ENCODE results near the gene SUFU.
A peak's percentile ranks its signal among the peaks of the same experiment; 100 is the strongest.
"Not testable (repeated sequence)": the region's sequence is repeated elsewhere in the genome, so short reads cannot be mapped to it uniquely, and the experiment has no call there.

The SUFU gene

DNA sequence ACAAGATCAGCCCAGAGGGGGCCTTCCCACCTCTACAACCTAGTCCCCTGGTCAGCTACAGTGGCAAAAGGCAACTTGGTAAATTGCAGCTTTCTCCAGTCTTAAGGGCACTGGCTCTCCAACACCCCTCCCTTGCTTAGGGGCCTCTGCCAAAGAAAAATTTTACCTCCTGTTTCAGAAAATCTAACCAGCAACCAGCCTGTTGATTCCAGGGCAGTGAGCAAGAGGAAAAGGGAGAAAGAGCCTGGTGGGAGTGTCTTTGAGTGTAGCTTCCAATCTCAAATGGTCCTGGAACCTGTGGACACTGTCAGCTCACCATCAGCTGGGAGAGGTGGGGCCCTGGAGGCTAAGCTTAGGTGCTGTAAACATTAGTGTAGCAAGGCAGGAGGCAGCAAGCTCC is 24.1 kb upstream of the SUFU start:
- DNase-seq, result no peak

DNA sequence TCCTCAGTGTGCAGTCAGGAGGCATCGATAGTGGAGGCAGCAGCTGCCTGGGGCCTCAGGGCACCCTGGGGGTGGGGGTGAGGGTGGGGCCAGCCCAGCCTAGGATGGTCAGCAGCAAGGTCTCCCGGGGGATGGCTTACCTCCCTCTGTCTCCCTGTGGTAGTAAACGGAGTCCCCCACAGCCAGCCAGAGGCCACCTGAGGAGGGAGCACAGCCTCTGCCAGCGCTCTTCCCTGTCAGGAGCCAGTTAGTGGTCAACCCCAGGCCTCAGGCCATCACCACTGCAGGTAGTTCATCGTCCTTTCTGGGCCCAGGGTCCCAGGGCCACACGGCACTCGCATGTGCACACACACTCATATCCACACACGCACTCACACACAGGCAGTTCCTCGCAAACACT is 23.4 kb upstream of the SUFU start:
- DNase-seq, result no peak

DNA sequence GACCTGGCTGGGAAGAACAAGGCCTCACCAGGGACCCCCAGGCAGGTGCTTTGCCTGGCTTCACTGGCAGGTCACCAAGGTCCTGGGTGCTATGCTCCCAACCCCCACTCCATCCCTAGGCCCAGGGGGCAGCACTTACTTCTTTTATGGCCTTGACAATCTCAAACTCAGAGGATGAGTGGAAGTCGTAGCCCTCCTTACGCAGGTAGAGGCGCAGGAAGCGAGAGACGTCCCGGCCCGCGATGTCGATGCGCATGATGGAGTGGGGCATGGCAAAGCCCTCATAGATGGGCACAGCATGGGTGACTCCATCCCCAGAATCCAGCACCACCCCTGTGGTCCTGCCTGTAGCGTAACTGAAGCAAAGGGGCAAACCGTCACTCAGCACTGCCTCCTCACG is 19.8 kb upstream of the SUFU start:
- DNase-seq, result no peak

DNA sequence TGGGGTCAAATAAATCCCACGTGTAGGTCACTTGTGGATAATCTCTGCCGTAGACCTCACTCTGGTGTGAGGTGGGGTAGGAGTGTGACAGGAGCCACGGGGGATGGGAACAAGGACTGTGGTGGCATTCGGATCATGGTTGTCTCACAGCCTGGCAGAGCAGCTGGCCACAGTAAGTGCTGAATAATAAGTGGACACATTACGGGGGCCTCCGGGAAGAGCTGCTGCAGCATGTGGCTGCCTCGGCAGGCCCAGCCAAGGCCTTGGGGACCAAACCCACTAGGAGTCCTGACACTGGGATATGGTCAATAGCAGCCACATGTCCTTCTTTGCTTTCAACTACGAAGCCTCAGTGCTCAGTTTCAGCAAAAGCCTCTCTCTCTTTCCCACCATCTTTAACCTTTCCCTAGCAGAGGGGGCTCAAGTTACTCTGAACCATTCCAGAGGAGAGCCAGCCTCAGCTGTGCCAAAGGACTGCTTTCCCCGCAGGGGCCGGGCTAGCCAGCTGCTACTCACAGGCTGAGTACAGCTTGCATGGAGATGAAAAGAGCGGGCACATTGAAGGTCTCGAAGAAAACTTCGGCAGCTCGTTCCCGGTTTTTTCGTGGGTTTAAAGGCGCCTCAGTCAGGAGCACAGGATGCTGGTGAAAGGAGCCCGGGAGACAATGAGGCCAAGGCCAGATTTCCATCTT is 18.5 kb upstream of the SUFU start:
- DNase-seq, result peak in 5 of 56 donors; percentile 7 to 24 (median 17)

DNA sequence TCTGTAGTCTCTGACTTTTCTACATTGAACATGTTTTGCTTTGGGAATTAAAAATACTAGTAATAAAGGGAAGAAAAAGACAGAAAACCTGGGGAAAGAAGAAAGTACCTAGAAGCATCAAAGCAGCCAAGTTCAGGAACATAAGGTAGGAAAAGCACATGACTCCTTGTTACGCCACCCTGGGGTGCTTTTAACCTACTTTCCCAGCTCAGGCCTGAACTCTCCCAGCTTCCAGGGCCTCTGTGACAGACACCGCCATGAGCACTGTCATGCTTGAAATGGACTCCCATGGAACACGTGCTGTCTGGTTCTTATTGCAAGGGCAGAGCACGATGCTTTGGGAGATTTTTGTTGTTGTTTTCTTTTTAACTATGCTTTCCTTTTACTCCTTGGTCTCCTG is 12.6 kb upstream of the SUFU start:
- DNase-seq, result no peak

DNA sequence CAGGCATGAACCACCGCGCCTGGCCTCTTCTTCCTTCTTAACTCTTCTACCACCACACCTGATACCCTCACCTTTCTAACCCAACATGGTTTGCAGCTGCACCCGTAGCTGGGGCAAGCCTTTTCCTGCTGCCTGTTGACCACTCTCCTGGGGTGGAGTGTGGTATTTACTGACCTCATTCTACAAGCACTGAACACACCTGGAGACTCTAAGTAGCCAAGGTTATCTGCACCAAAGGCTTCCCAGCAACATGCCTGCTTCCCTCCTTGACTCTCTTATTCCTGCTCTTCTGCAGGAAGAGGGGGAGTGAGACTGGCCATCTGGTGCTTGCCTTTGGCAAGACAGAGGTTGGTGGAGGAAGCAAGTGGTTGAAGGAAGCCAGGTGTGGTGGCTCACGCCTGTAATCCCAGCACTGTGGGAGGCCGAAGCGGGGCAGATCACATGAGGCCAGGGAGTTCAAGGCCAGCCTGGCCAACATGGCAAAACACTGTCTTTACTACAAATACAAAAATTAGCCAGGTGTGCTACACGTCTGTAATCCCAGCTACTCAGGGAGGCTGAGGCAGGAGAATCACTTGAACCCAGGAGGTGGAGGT is 11.3 kb upstream of the SUFU start:
- DNase-seq, result no peak

DNA sequence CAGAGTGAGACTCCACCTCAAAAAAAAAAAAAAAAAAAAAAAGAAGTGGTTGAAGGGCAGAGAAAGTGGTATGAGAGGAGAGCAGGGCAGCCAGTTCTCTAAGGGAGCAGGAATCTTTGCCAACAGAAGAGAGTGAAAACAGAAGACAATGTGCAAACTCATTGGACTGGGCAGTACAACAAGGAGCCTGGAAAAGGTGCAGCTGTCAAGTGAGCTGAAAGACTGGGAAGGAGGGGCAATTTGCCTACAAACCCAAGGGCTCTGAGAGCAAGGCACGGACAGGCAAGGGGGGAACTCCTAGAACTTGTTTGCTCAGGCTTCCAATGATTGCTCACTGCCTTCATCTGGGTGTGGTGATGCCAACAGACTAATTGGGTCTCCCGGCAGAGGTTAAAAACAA is 10.8 kb upstream of the SUFU start:
- peak in 19 of 56 donors; percentile 8 to 77 (median 36) for DNase-seq

DNA sequence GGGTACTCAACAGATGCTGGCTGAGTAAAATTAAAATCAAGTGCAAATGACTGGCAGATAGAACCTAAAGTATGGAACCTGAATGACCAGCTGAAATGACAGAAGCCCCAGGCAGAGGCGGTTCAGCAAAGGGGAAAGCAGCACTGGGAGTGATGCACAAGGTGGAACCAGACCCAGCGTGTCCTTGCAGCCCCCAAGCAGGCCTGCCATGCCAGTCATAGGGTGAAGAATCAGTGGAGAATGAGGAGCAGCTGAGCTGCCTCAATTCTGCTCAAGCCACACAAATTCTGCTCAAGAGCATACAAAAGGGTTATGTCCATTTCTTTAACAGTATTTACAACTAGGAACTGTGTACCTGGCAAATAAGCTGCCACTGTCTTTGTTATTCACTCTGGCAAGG is 10.0 kb upstream of the SUFU start:
- no peak for DNase-seq

DNA sequence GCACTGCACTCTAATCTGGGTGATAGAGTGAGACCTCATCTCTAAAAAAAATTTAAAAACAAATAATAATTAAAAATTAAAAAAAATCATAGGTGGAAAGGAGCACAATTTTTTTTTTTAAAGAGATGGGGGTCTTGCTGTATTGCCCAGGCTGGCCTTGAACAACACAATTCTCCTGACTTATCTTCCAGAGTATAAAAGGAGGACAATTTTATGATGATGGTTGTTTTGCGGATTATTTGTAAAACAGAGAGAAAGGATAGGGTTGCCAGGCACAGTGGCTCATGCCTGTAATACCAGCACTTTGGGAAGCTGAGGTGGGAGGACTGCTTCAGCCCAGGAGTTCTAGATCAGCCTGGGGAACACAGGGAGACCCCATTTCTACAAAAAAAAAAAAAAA is 6.2 kb upstream of the SUFU start:
- no peak for DNase-seq

DNA sequence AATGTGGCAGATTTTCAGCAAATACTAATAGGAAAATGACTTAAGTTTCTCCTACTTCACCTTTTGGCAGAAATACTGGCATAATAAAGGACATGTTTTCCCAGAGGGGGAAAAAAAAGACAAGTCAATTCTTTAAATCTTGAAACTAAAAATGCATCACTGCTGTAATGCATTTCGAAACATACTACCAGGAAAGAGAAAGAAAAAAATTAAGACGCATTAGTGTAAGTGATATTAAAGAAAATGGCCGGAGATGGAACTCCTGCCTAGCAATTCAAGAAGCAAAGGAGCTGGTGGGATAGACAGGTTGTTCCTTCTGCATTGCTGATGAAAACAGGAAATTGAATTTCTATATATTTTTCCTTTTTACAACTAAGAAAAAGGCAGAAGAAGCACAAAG is 4.4 kb upstream of the SUFU start:
- DNase-seq, result no peak

DNA sequence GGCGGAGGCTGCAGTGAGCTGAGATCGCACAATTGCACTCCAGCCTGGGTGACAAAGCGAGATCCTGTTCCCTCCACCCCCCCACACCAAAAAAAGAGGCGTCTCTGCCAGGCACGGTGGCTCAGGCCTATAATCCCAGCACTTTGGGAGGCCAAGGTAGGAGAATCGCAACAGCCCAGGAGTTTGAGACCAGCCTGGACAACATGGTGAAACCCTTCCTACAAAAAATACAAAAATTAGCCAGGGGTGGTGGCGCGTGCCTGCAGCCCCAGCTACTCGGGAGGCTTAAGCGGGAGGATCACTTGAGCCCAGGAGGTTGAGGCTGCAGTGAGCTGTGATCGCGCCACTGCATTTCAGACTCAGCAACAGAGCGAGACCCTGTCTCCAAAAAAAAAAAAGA is 3.1 kb upstream of the SUFU start:
- DNase-seq, result not testable (repeated sequence)

DNA sequence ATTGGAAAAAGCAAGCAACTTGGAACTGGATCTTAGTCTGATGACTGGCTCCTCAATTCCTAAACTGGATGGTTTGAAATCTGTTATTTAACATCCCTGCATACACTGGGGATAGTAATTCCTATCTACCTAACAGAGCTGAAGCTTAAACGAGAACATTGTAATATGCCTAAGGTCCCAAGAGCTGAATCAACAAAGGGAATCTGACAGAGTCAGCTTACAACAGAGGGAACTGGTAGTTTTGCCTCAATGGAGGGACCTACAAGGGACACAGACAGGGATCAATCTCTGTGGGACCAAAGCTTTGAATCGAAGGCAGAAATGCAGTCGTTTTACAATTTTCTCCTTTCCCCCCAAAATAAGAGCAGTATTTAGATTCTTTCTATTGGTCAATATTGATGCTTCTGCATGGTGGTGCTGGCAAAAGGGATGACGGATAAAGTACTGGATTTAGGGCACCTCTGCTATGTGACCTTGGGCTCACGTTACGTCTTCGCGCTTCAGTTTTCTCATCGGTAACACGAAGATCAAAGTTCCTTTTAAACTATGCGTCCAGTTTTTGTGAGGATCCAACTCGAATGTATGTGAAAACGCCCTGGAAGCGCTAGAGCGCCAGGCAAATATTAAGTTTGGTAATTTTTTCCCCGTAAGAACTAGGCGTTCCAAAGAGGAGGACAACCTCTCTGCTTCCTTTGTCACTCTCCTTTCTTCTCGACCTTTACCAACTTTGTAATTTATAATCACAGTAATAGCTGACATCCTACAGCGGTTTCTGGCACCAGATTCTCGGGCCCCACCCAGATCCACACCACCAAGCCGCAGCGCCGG is 2.4 kb upstream of the SUFU start:
- DNase-seq, result no peak

DNA sequence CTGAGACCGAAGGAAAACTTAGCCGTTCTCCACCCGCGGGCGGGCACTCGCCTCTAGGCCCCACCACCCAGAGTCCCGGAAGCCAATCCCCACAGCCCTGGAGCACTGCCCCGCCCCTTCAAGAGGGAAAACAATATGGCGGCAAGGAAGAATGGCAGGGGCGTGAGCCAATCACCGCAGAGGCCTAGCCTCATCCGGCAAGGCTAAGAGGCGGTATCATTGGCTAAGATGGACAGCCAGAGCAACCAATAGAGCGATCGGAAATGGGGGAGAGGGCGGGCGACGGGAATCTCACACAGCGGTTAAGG is 1.8 kb upstream of the SUFU start:
- DNase-seq, result peak; percentile 85 to 100 (median 99)

DNA sequence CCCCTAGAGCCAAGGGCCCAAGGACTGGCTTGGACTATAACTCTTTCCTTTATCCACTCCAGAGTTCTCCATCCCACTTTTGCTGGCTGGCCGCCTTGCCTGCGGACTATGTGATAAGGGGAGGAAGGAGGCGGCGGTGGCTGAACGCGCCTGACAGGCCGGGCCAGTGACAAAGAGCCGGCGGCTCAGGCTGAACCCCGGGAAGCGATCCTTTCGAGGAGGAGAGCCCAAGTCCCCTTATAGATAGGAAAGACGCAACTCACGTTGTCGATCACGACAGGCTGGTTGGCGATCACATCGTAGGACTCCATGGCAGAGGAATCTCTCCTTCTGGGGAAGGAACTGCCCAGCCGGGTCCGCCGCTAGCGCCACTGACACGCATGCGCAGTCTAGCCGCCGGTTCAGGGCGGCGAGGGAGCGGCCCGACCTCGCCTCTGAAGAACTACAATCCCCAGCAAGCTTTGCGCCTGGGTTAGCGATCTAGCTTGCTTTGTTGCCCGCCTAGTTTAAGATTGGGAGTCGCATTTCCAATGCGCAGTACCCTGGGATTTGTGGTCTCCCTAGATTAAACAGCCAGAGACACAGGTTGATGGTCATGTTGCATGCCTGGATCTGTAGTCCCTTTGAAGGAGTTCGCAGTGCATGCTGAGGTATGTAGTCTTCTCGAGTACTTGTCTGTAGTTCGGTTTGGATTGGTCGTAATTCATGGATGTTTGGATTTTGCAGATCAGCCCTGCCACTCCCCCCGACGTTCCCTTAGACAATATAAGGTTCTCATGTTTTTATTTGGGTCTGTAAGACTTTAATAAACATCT is 1.2 kb upstream of the SUFU start, which contains the start of gene ACTR1A:
Gene ACTR1A, minus strand, starts transcription at position 376 of the 815 bp plus-strand sequence. Its CDS starts 65 bp downstream, at position 311.
- peak; percentile 82 to 99 (median 95) for DNase-seq

DNA sequence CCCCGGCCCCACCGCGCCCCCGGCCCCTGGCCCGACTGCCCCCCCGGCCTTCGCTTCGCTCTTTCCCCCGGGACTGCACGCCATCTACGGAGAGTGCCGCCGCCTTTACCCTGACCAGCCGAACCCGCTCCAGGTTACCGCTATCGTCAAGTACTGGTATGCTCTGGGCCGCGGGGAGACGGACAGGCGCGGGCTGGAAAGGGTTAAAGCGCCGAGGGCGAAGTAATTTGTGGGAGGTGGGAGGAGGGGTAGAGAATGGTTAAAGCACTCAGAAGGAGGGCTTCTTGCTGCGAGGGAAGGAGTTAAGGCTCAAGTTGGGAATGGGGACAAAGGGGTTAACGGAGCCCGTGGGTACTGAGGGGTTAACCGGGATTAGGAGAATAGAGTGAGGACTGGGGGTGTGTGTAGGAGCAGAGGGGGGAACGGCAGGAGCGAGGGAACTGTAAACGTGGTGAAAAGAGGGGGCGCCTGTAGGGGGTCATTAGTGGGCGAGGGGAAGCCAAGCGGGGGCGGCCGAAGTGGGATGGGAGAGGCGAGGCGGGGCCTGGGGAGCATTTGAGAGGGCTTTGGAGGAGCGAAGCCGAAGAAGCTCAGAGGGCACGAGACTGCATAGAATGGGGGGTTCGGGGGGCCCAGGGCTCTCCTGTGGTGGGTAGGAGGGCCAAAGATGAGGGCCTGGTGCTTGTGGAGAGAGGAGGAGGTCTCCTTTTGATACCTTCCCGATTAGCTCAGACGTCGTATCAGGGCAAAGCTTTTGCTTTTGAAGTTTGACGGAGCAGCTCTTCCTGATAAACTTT is 605 bp downstream of the SUFU start:
- peak in 9 of 56 donors; percentile 9 to 54 (median 31) for DNase-seq

DNA sequence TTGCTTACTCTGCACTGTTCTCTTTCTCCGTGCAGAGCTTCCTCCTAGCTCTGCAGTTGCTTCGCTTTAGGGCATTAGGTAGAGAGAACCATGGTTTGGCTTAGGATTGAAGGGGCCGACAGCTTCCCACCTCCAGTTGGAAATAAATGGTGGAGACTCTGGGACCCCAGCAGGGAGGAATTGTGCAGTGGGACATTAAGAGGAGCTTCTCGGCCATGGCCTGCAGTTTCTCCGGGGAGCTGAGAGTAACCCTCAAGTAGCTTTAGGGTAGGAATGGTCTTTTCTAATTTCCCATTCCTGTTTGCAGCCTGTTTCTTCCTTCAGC is 1.2 kb downstream of the SUFU start:
- peak in 5 of 56 donors; percentile 18 to 48 (median 31) for DNase-seq

DNA sequence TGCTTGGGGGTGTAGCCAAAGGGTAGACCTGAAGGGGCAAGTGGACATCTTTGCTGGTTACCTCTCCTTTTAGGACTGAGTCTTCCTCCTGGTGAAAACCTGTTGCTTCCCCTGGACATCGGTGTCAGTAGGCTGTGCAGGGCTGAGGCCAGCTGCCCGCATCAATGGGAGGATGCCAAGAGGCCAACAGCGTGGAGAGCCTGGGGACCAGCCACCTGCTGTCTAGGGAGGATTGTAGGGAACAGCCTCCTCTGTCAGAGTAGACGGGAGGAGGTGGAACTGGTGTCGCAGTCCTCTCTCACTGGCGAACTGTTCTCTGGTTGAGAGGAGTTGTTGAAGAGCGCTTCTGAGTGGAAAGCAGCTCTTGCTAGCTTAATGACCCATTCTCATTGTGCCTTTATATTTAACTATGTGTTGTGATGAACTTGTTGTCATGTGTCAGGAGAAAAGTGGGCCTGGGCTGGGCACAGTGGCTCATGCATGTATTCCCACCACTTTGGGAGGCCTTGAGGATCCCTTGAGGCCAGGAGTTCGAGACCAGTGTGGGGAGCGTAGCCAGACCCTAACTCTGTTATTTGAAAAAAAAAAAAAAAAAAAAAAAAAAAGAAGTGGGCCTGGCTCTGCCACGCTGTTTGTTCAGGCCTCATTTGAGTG is 1.8 kb downstream of the SUFU start:
- peak in 4 of 56 donors; percentile 5 to 22 (median 16) for DNase-seq

DNA sequence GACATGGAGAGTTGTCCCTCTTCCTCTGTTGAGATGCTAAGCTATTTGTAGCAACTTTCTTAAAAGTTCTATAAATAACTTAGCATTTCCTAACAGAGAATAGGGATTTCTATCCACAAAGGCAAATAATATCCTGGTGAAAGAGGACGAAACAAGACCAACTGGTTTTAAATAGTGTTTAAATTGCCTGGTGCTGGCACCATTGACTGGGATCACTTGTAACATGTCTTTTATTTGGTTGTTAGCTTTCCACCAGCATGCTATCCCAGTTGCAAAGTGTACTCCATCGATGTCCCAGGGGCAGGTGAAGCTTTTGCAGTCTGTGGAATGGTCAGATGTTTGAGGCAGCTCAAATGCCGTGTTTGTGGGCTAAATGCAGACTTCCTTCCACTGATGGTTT is 3.7 kb downstream of the SUFU start:
- no peak for DNase-seq

DNA sequence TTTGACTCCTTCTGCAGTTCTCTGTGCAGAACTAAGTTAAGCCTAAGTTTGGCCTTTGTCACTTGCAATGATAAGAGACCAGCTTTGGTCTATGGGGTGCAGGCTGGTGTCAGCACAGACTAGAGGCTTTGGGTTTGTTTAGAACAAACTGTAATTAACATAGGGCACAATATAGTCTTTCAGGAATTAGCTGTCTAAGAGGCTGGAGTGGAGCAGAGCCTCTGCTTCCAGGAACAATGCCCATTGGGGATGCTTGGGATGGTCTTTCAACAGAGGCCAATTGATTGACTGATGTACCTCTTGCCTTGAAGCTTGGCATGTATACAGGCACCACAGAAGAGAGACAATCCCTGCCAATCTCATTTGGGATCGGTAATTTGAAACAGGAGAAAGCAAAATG is 4.7 kb downstream of the SUFU start:
- peak in 7 of 56 donors; percentile 15 to 40 (median 25) for DNase-seq

DNA sequence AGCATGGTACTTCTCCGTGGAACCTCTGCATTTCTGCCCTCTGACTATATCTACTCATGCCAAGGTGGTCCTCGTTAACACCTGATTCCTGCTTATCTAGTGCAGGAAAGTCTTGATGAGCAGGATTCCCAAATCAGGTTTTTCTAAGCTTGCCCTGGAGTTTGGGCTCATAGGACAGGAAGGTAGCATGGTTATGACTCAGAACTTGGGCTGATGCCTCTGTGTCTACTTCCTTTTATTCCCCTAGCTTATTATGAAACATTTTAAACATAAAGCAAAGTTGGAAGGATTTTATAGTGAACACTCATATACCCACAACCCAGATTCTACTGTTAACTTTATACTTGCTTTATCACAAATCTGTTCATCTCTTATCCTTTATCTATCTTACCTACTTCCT is 5.6 kb downstream of the SUFU start:
- DNase-seq, result no peak

Measured in amygdala (tissue), 56 donors.